ENCODE results near the gene PDLIM3. TPM values are rescaled to one million over a fixed set of nuclear protein-coding genes. Genes with fewer than 3 reads are reported as not detected.

The PDLIM3 gene
- total and polyA plus RNA-seq, 2 of the 13 experiments (the other 11 are each of a cell fraction or from before 2014, with no cell fraction given) = 5.9 to 14.0 TPM

DNA sequence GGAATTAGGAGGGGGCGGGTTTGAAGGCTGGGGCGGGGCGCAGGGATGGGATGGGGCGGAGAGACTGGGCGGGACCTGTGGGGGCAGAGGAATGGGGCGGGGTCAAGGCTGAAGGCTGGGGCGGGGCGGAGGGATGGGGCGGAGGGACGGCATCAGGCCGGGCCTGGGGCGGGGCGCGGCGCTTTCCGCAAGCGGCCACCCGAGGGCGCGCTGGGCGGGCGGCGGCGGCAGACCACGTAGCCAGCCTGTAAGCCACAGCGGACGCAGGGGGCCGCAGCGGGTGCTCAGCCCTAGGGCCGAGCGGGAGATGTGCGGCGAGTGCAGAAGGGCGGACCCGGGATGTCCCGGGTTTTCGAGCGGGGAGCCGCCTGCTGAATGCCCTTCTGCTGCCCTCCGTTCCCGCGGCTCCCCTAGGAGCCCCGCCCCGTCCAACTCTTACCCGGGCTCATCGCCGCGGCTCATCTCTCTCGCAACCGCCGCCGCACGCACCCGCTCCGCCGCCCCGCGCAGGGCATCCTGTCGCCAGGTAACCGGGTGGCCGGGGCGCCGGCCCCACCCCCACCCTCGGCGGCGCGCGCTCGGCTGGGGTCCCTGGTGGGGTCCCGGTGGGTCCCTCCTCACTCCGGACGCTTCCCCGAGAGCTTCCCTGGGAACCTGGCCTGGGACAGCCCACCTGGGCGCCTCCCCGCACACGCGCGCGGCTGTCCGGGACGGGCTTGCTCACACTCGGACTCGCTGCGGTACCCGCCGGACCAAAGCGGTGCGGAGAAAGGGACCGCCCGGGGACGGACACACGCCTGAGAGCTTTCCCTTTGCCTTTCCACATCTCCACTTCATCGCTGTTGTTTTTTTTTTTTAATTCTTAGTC, 63.8 kb downstream of the PDLIM3 start, which contains the start of gene CCDC110 (continued):
- TF ChIP-seq, protein P1, sequence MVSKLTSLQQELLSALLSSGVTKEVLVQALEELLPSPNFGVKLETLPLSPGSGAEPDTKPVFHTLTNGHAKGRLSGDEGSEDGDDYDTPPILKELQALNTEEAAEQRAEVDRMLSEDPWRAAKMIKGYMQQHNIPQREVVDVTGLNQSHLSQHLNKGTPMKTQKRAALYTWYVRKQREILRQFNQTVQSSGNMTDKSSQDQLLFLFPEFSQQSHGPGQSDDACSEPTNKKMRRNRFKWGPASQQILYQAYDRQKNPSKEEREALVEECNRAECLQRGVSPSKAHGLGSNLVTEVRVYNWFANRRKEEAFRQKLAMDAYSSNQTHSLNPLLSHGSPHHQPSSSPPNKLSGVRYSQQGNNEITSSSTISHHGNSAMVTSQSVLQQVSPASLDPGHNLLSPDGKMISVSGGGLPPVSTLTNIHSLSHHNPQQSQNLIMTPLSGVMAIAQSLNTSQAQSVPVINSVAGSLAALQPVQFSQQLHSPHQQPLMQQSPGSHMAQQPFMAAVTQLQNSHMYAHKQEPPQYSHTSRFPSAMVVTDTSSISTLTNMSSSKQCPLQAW (CRISPR knock-in tag; IDR thresholded peaks at IDR 0.05) = no peak
- TF ChIP-seq CENPX (CRISPR knock-in tag; IDR thresholded peaks at IDR 0.05) (no peak), ZFP41 (CRISPR knock-in tag; IDR thresholded peaks at IDR 0.05; ENCODE audit: borderline replicate concordance) (no peak), RCOR2 (CRISPR knock-in tag; IDR thresholded peaks at IDR 0.05) (no peak), TGIF2 (CRISPR knock-in tag; IDR thresholded peaks at IDR 0.05) (no peak), YEATS4 (CRISPR knock-in tag; IDR thresholded peaks at IDR 0.05; ENCODE audit: borderline replicate concordance) (peak; percentile 45; the same call in 1 of the 2 replicates), KDM4B (CRISPR knock-in tag; IDR thresholded peaks at IDR 0.05) (no peak), PCBP1 (IDR thresholded peaks at IDR 0.05; ENCODE audit: borderline replicate concordance, low read depth, low read length) (no peak), POLR2G (IDR thresholded peaks at IDR 0.05; ENCODE audit: low read depth, low read length) (no peak), SUZ12 (IDR thresholded peaks at IDR 0.05; ENCODE audit: low read depth, low read length) (no peak), TBP (CRISPR knock-in tag; IDR thresholded peaks at IDR 0.05) (no peak), KLF9 (CRISPR knock-in tag; IDR thresholded peaks at IDR 0.05; ENCODE audit: low read depth) (no peak), NRL (CRISPR knock-in tag; IDR thresholded peaks at IDR 0.05; ENCODE audit: borderline replicate concordance) (no peak), ZNF556 (CRISPR knock-in tag; IDR thresholded peaks at IDR 0.05; ENCODE audit: borderline replicate concordance) (no peak), ZEB1 (IDR thresholded peaks at IDR 0.05; ENCODE audit: insufficient replicate concordance, low read depth) (no peak), ZNF629 (CRISPR knock-in tag; conservative IDR thresholded peaks at IDR 0.05) (no peak), CHCHD3 (CRISPR knock-in tag; IDR thresholded peaks at IDR 0.05) (no peak), ZNF549 (CRISPR knock-in tag; IDR thresholded peaks at IDR 0.05) (no peak), KDM3A (CRISPR knock-in tag; IDR thresholded peaks at IDR 0.05; ENCODE audit: low read depth) (no peak), ZNF567 (CRISPR knock-in tag; IDR thresholded peaks at IDR 0.05; ENCODE audit: borderline replicate concordance) (no peak), NFATC3 (CRISPR knock-in tag; IDR thresholded peaks at IDR 0.05) (no peak), ZNF235 (CRISPR knock-in tag; IDR thresholded peaks at IDR 0.05; ENCODE audit: borderline replicate concordance) (0 out of 2 replicates have a peak, but pooled peaks have one; percentile 38), ZNF709 (CRISPR knock-in tag; IDR thresholded peaks at IDR 0.05) (no peak), PHF5A (CRISPR knock-in tag; IDR thresholded peaks at IDR 0.05; ENCODE audit: low read depth, unreplicated experiment) (no peak), ZFAT (CRISPR knock-in tag; conservative IDR thresholded peaks at IDR 0.05) (no peak)
- TF ChIP-seq, protein P2, sequence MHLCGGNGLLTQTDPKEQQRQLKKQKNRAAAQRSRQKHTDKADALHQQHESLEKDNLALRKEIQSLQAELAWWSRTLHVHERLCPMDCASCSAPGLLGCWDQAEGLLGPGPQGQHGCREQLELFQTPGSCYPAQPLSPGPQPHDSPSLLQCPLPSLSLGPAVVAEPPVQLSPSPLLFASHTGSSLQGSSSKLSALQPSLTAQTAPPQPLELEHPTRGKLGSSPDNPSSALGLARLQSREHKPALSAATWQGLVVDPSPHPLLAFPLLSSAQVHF (CRISPR knock-in tag; IDR thresholded peaks at IDR 0.05) = no peak
- TF ChIP-seq, protein P3, sequence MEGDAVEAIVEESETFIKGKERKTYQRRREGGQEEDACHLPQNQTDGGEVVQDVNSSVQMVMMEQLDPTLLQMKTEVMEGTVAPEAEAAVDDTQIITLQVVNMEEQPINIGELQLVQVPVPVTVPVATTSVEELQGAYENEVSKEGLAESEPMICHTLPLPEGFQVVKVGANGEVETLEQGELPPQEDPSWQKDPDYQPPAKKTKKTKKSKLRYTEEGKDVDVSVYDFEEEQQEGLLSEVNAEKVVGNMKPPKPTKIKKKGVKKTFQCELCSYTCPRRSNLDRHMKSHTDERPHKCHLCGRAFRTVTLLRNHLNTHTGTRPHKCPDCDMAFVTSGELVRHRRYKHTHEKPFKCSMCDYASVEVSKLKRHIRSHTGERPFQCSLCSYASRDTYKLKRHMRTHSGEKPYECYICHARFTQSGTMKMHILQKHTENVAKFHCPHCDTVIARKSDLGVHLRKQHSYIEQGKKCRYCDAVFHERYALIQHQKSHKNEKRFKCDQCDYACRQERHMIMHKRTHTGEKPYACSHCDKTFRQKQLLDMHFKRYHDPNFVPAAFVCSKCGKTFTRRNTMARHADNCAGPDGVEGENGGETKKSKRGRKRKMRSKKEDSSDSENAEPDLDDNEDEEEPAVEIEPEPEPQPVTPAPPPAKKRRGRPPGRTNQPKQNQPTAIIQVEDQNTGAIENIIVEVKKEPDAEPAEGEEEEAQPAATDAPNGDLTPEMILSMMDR (CRISPR knock-in tag; IDR thresholded peaks at IDR 0.05) = peak; percentile 81
- TF ChIP-seq, protein P4, sequence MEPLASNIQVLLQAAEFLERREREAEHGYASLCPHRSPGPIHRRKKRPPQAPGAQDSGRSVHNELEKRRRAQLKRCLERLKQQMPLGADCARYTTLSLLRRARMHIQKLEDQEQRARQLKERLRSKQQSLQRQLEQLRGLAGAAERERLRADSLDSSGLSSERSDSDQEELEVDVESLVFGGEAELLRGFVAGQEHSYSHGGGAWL (CRISPR knock-in tag; IDR thresholded peaks at IDR 0.05) = 0 out of 2 replicates have a peak, but pooled peaks have one; percentile 59
